ENCODE measurements around the gene PSMG4. TPM values are rescaled to one million over a fixed set of nuclear protein-coding genes. Genes with fewer than 3 reads are reported as not detected.
A peak's percentile ranks its signal among the peaks of the same experiment; 100 is the strongest.

The PSMG4 gene
- total and polyA plus RNA-seq, 9 of the 15 experiments (the other 6 are each of a cell fraction or from before 2014, with no cell fraction given) = 12.9 to 185 (median 52.0) TPM

DNA sequence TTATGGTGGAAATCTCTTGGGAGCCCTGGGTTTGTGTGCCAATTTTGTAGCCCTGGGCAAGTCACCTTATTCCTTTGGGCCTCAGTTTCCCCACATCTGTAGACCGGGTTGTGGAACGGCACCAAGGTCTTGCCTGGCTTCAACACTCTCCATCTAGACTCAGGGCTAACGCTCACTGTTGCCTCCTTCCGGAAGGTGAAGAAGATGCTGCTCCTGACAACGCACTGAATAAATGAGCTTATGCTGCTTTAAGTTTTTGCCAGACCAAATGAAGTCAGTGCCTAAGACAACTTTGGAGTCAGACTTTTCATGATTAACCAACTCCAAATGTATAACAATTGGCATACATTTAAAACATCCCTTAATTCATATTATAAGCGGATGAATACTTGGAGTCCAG lies 53.1 kb downstream of the PSMG4 start:
- DNase-seq (ENCODE audit: extremely low read depth in 1 of 4, low spot score in 3 of 4) (peak in 3 of 4 experiments; percentile 37 to 41 (median 39)), FAIRE-seq (peak; percentile 91), ATAC-seq (peak; percentile 82)
- POLR2A ChIA-PET = interaction anchor here (0.5 to 1.1 kb wide), 3 partner anchors 8 to 289 kb away, joined by 3 read pairs; no protein-coding TSS in a partner anchor
- H3K4me2 ChIP-seq (ENCODE audit: insufficient read depth, low read length) = no peak overlapping the region
- H2AFZ ChIP-seq (ENCODE audit: low read depth, low read length) = no peak overlapping the region
- H3K27me3 ChIP-seq (ENCODE audit: control insufficient read depth in 2 of 2, insufficient read depth in 2 of 2, low read length in 2 of 2) = no peaks in the 10 kb centered on the region
- in situ Hi-C loops (cut with MboI) (no loop called here), intact Hi-C loops (cut with micrococcal nuclease) (no loop called here)
- no TSS peak for BruUV-seq (replicated peaks)
- no peaks in the 10 kb centered on the region; the same call in 2 of the 3 replicates for H3K36me3 ChIP-seq (ENCODE audit: control insufficient read depth, insufficient read depth, low read length)
- peaks cover 0 to 3% of the 10 kb centered on the region in 2 experiments; a peak in 1 of 5 replicates for H3K4me1 ChIP-seq (replicated peaks in 1 of 2; ENCODE audit: control insufficient read depth in 2 of 2, insufficient read depth in 2 of 2, low read length in 2 of 2)
- H3K9ac ChIP-seq (ENCODE audit: insufficient read depth in 1 of 2, low read depth in 2 of 2, low read length in 2 of 2) = no peak overlapping the region
- H3K9me3 ChIP-seq (replicated peaks; ENCODE audit: control insufficient read depth, insufficient read depth, low read depth, low read length) = no peaks in the 10 kb centered on the region
- H3K4me3 ChIP-seq = no peak overlapping the region
- no peaks in the 10 kb centered on the region for H3K9me1 ChIP-seq (ENCODE audit: control insufficient read depth, insufficient read depth, low read length)
- no peaks in the 10 kb centered on the region for H4K20me1 ChIP-seq (replicated peaks; ENCODE audit: control insufficient read depth, insufficient read depth, low read length)
- CTCF ChIA-PET (ENCODE audit: low intra/inter-chr PET ratio) = no interaction called here
- no peak overlapping the region for H3K27ac ChIP-seq (ENCODE audit: extremely low read depth, low read depth, low read length)
- H3K79me2 ChIP-seq (ENCODE audit: control insufficient read depth, insufficient read depth, low read length) = no peaks in the 10 kb centered on the region
- 44% methylated on average over 6 of the region's 6 CpGs for WGBS (ENCODE audit: insufficient coverage, low coverage, missing lambda C conversion rate)
- TF ChIP-seq, protein P1, sequence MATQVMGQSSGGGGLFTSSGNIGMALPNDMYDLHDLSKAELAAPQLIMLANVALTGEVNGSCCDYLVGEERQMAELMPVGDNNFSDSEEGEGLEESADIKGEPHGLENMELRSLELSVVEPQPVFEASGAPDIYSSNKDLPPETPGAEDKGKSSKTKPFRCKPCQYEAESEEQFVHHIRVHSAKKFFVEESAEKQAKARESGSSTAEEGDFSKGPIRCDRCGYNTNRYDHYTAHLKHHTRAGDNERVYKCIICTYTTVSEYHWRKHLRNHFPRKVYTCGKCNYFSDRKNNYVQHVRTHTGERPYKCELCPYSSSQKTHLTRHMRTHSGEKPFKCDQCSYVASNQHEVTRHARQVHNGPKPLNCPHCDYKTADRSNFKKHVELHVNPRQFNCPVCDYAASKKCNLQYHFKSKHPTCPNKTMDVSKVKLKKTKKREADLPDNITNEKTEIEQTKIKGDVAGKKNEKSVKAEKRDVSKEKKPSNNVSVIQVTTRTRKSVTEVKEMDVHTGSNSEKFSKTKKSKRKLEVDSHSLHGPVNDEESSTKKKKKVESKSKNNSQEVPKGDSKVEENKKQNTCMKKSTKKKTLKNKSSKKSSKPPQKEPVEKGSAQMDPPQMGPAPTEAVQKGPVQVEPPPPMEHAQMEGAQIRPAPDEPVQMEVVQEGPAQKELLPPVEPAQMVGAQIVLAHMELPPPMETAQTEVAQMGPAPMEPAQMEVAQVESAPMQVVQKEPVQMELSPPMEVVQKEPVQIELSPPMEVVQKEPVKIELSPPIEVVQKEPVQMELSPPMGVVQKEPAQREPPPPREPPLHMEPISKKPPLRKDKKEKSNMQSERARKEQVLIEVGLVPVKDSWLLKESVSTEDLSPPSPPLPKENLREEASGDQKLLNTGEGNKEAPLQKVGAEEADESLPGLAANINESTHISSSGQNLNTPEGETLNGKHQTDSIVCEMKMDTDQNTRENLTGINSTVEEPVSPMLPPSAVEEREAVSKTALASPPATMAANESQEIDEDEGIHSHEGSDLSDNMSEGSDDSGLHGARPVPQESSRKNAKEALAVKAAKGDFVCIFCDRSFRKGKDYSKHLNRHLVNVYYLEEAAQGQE (IDR thresholded peaks at IDR 0.05; ENCODE audit: borderline replicate concordance) = peak; percentile 27; the same call in 1 of the 2 replicates
- TF ChIP-seq, protein P1 (CRISPR knock-in tag; IDR thresholded peaks at IDR 0.05; ENCODE audit: low read depth) = no peak
- TF ChIP-seq, protein P2, sequence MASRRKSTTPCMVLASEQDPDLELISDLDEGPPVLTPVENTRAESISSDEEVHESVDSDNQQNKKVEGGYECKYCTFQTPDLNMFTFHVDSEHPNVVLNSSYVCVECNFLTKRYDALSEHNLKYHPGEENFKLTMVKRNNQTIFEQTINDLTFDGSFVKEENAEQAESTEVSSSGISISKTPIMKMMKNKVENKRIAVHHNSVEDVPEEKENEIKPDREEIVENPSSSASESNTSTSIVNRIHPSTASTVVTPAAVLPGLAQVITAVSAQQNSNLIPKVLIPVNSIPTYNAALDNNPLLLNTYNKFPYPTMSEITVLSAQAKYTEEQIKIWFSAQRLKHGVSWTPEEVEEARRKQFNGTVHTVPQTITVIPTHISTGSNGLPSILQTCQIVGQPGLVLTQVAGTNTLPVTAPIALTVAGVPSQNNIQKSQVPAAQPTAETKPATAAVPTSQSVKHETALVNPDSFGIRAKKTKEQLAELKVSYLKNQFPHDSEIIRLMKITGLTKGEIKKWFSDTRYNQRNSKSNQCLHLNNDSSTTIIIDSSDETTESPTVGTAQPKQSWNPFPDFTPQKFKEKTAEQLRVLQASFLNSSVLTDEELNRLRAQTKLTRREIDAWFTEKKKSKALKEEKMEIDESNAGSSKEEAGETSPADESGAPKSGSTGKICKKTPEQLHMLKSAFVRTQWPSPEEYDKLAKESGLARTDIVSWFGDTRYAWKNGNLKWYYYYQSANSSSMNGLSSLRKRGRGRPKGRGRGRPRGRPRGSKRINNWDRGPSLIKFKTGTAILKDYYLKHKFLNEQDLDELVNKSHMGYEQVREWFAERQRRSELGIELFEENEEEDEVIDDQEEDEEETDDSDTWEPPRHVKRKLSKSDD (conservative IDR thresholded peaks at IDR 0.05; ENCODE audit: low read length) = no peak
- TF ChIP-seq MEF2D (tag; conservative IDR thresholded peaks at IDR 0.05; ENCODE audit: low read depth) = no peak
- TF ChIP-seq ZNF408 (CRISPR knock-in tag; IDR thresholded peaks at IDR 0.05; ENCODE audit: low read depth) = no peak
- TF ChIP-seq ZNF707 (CRISPR knock-in tag; conservative IDR thresholded peaks at IDR 0.05) = no peak
- TF ChIP-seq SMC3 (conservative IDR thresholded peaks at IDR 0.05; ENCODE audit: insufficient read depth, low read depth, low read length) = 0 out of 2 replicates have a peak, but pooled peaks have one; percentile 23
- TF ChIP-seq RAD21 (CRISPR knock-in tag; conservative IDR thresholded peaks at IDR 0.05 in 1 of 2, IDR thresholded peaks at IDR 0.05 in 1 of 2) = peak in 1 of 2 experiments; percentile 40; a peak in 2 of 4 replicates
- TF ChIP-seq, protein P3, sequence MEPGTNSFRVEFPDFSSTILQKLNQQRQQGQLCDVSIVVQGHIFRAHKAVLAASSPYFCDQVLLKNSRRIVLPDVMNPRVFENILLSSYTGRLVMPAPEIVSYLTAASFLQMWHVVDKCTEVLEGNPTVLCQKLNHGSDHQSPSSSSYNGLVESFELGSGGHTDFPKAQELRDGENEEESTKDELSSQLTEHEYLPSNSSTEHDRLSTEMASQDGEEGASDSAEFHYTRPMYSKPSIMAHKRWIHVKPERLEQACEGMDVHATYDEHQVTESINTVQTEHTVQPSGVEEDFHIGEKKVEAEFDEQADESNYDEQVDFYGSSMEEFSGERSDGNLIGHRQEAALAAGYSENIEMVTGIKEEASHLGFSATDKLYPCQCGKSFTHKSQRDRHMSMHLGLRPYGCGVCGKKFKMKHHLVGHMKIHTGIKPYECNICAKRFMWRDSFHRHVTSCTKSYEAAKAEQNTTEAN (CRISPR knock-in tag; IDR thresholded peaks at IDR 0.05) = no peak
- no peak for TF ChIP-seq BRF1 (IDR thresholded peaks at IDR 0.05; ENCODE audit: borderline replicate concordance, extremely low read depth, insufficient read length)
